ENCODE results near the gene DHRSX. TPM values are rescaled to one million over a fixed set of nuclear protein-coding genes. Genes with fewer than 3 reads are reported as not detected.

Gene DHRSX
- total RNA-seq, 1 donor from 2014 or later = 25.1 TPM

DNA sequence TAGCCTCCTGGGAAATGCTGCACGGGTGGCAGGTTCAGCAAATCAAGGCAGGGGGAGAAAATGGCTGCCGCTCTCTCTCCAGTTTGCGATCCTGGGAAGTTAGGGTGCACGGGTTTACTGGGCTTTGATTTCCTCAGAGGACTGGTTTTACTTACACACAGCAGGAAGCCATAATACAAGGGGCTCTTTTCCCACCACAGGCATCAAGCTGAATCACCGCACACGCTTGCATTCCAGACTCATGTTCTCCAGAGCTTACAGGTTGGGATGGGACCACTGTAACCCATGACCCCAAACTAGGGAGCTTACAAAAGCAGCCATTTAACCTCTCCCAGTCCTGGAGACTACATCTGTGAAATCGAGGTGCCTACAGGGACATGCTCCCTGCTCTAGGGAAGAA, 159.8 kb downstream of the DHRSX start:
- no peak overlapping the region for H3K4me3 Mint-ChIP-seq
- H3K27ac Mint-ChIP-seq (ENCODE audit: unreplicated experiment) = no peak overlapping the region
- peaks cover 32% of the 10 kb centered on the region for H3K36me3 Mint-ChIP-seq (ENCODE audit: low read depth)
- peaks cover 4% of the 10 kb centered on the region for H3K4me1 Mint-ChIP-seq
- peaks cover 8% of the 10 kb centered on the region for H3K9me3 Mint-ChIP-seq
- H3K27me3 Mint-ChIP-seq (ENCODE audit: low read depth) = no peaks in the 10 kb centered on the region
- DNase-seq (ENCODE audit: low read depth, low spot score) = no peak
- TF ChIP-seq, protein P1, sequence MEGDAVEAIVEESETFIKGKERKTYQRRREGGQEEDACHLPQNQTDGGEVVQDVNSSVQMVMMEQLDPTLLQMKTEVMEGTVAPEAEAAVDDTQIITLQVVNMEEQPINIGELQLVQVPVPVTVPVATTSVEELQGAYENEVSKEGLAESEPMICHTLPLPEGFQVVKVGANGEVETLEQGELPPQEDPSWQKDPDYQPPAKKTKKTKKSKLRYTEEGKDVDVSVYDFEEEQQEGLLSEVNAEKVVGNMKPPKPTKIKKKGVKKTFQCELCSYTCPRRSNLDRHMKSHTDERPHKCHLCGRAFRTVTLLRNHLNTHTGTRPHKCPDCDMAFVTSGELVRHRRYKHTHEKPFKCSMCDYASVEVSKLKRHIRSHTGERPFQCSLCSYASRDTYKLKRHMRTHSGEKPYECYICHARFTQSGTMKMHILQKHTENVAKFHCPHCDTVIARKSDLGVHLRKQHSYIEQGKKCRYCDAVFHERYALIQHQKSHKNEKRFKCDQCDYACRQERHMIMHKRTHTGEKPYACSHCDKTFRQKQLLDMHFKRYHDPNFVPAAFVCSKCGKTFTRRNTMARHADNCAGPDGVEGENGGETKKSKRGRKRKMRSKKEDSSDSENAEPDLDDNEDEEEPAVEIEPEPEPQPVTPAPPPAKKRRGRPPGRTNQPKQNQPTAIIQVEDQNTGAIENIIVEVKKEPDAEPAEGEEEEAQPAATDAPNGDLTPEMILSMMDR (conservative IDR thresholded peaks at IDR 0.05) = no peak

DNA sequence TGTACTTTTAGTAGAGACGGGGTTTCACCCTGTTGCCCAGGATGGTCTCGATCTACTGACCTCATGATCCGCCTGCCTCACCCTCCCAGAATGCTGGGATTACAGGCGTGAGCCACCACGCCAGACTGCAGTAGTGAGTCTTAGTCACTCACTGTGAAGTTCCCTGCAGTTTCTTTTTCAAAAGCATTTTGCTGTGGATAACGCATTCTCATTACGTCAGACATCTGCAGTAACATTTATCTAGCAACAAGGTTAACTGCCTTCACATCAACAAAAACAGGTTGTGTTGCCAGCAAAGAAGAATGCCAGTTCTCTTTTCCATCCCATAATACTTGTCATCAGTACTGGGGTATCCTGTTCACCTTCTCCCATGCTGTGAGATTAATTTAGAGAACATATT, 164.6 kb downstream of the DHRSX start:
- Mint-ChIP-seq H3K9me3 (peaks cover 8% of the 10 kb centered on the region), H3K4me1 (peaks cover 8% of the 10 kb centered on the region), H3K27ac (ENCODE audit: unreplicated experiment) (peak overlapping the region; percentile 27), H3K4me3 (no peak overlapping the region), H3K27me3 (ENCODE audit: low read depth) (no peaks in the 10 kb centered on the region), H3K36me3 (ENCODE audit: low read depth) (peaks cover 15% of the 10 kb centered on the region)
- TF ChIP-seq, protein P1 (conservative IDR thresholded peaks at IDR 0.05) = no peak
- no peak for DNase-seq (ENCODE audit: low read depth, low spot score)

DNA sequence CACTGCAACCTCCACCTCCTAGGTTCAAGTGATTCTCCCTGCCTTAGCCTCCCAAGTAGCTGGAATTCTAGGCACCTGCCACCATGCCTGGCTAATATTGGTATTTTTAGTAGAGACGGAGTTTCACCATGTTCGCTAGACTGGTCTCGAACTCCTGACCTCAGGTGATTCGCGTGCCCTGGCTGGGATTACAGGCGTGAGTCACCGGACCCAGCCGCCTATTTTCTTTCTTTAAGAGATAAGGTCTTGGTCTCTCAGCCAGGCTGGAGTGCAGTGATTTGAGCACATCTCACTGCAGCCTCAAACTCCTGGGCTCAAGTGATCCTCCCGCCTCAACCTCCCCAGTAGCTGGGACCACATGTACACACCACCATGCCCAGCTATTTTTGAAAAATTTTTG, 166.5 kb downstream of the DHRSX start:
- no peak overlapping the region for H3K27ac Mint-ChIP-seq (ENCODE audit: unreplicated experiment)
- H3K27me3 Mint-ChIP-seq (ENCODE audit: low read depth) = no peaks in the 10 kb centered on the region

DNA sequence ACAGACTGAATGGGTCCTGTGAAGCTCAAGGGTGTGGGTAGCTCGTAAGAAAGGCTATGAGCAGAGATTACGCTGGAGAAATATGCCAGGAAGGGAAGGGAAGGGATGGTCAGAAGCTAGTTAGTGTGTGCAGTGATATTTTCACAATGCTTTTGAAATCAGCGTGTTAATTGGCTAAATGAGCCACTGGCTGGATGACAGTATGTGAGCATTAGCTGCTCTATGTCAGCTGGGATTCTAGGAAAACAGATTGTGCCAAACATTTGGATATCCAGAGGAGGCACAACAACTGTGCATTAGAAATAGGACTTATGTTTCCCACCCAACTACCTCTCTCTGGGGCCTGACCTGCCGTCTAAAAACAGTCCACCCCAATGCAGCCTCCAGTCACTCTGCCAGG, 168.5 kb downstream of the DHRSX start:
- no peak for DNase-seq (ENCODE audit: low read depth, low spot score)
- TF ChIP-seq, protein P1 (conservative IDR thresholded peaks at IDR 0.05) = no peak
- H3K27me3 Mint-ChIP-seq (ENCODE audit: low read depth) = no peaks in the 10 kb centered on the region
- peaks cover 6% of the 10 kb centered on the region for H3K9me3 Mint-ChIP-seq
- H3K4me3 Mint-ChIP-seq = no peak overlapping the region
- H3K36me3 Mint-ChIP-seq (ENCODE audit: low read depth) = peaks cover 5% of the 10 kb centered on the region
- H3K27ac Mint-ChIP-seq (ENCODE audit: unreplicated experiment) = no peak overlapping the region
- H3K4me1 Mint-ChIP-seq = peaks cover 15% of the 10 kb centered on the region

More for the DNA sequence above, 166.5 kb downstream of the DHRSX start:
- no peak overlapping the region for H3K4me3 Mint-ChIP-seq
- DNase-seq (ENCODE audit: low read depth, low spot score) = no peak
- peaks cover 14% of the 10 kb centered on the region for H3K4me1 Mint-ChIP-seq
- peaks cover 5% of the 10 kb centered on the region for H3K9me3 Mint-ChIP-seq
- TF ChIP-seq, protein P1 (conservative IDR thresholded peaks at IDR 0.05) = no peak
- peaks cover 9% of the 10 kb centered on the region for H3K36me3 Mint-ChIP-seq (ENCODE audit: low read depth)

DNA sequence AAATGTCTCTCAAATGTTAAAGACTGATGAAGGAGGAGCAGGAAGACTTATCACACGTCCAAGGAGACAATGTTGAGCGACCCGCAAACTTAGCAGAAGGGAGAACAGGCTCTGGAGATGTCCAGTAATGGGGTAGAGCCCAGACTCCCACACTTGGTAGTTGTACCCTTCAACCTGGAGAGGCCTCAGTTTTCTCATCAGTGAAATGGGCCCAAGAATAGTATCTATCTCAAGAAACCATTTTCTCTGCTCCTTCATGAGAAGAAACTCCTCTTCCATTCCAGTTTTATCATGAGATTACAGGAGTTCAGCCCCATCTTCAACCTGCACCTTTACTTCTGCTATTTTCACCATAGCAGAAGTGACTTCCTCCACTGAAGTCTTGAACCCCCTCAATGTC, 169.9 kb downstream of the DHRSX start:
- Mint-ChIP-seq H3K27ac (ENCODE audit: unreplicated experiment) (no peak overlapping the region), H3K36me3 (ENCODE audit: low read depth) (peaks cover 5% of the 10 kb centered on the region), H3K9me3 (peaks cover 6% of the 10 kb centered on the region), H3K4me1 (peaks cover 16% of the 10 kb centered on the region), H3K27me3 (ENCODE audit: low read depth) (no peaks in the 10 kb centered on the region), H3K4me3 (no peak overlapping the region)
- no peak for DNase-seq (ENCODE audit: low read depth, low spot score)
- TF ChIP-seq, protein P1 (conservative IDR thresholded peaks at IDR 0.05) = no peak

DNA sequence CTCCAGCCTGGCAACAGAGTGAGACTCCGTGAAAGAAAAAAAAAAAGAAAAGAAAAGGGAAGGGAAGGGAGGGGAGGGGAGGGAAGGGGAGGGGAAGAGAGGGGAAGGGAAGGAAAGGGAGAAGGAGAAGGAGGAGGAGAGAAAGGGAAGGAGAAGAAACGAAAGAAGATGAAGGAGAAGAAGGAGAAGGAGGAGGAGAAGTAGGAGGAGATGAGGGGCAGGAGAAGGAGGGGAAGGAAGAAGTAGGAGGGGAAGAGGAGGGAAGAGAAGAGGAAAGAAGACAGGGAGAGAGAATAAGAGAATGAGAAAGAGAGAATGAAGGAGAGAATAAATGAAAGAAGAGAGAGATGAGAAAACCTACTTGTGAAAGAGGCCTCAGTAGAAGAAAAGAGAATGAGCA, 170.3 kb downstream of the DHRSX start:
- H3K9me3 Mint-ChIP-seq = peaks cover 9% of the 10 kb centered on the region
- H3K4me3 Mint-ChIP-seq = no peak overlapping the region
- TF ChIP-seq, protein P1 (conservative IDR thresholded peaks at IDR 0.05) = no peak

More for the DNA sequence above, 170.3 kb downstream of the DHRSX start:
- peaks cover 8% of the 10 kb centered on the region for H3K36me3 Mint-ChIP-seq (ENCODE audit: low read depth)
- H3K27me3 Mint-ChIP-seq (ENCODE audit: low read depth) = no peaks in the 10 kb centered on the region
- no peak for DNase-seq (ENCODE audit: low read depth, low spot score)
- peaks cover 20% of the 10 kb centered on the region for H3K4me1 Mint-ChIP-seq
- no peak overlapping the region for H3K27ac Mint-ChIP-seq (ENCODE audit: unreplicated experiment)

All from neural crest cell (in vitro differentiated cells).